Fibroblast of skin of right quadriceps (primary cell): ENCODE data around the gene RNU1-3.
"Not testable (repeated sequence)": the region's sequence is repeated elsewhere in the genome, so short reads cannot be mapped to it uniquely, and the experiment has no call there.

Experiments used
- DNase-seq: peaks from one replicate; pipeline ENCODE4 v3.0.0-alpha.2; 2013

The RNU1-3 gene

GRCh38 chr1:16666502-16667413 is at the start of gene RNU1-3:
TSS of gene RNU1-3 (minus strand) at chr1:16666948.
- not testable (repeated sequence) for DNase-seq

DNA sequence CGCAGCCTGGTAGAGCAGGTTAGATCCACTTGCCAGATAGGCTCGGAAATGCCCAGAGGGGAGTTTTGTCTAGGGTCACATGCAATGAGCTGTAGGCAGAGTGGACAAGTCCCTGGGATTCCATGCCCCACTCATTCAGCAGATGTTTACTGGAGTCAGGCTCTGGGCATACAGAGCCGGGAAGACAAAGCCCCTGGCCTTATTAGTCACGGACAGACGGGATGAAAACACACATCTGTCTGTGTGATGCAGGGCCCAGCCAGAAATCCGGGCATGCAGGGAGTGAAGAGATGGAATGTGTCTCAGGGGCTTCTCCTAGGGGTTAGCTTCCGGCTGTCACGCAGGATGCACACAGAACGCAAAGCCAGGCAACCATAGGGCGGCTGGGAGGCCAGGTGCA is 46.7 kb upstream of the RNU1-3 start:
- DNase-seq: not testable (repeated sequence)

DNA sequence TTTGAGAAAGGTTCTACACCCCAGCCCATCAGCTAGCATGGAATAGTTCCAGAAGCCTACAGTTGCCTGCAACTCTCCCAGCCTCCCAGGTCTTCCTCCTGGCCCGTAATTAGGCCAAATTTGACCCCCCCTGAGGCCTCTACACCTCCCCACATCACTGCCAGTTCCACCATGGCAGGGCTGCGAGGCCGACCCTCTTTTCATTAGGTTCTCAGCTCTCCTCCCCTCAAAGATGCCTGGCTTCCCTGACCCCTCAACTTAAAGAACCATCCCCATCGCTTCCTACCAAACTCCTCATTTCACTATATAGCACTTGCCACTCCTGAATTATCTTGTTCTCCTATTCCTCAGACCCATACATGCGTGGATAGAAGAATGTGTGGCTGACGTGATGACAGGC is 46.2 kb upstream of the RNU1-3 start:
- DNase-seq: not testable (repeated sequence)

DNA sequence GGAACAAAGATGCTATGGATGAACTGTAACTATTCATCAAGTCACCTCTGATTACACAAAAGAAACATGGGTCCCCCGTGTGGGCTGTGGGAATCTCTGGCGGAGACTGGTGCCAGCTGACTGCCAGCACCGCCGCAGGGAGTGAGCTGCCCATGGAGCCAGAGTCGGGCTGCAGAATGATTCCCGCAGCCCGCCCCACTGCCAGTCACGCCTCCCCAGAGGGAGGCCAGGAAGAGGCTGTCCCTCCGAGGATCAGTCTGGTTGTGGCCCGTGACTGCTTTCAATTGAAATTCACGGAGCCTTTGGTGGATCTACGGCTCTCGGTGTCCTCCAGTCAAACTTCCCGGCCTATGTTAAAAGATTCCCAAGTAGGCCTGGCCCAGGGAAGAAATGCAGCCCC is 45.8 kb upstream of the RNU1-3 start:
- DNase-seq: not testable (repeated sequence)

DNA sequence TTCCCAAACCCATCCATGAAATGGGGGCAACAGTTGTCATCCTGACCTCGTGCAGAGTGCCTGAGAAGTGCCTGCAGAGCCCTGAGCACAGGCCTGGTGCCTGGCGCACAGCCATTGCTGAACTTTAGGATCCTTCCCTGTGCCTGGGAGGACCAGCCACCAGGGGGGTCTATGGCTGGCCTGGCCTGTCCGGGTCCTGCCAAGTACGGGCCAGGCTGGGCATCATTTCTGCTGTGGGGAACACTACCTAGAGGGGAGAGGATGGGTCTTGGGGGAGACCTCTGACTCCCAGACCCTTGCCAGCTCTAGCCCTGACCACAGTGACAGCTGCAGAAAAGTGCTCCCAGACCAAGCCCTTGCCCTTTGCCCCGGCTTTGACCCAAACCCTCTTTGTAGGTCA is 45.4 kb upstream of the RNU1-3 start:
- not testable (repeated sequence) for DNase-seq

- not testable (repeated sequence) for DNase-seq
Observed at GRCh38 chr1:16710618-16711017, 43.9 kb upstream of the RNU1-3 start.

- not testable (repeated sequence) for DNase-seq
Observed at GRCh38 chr1:16709659-16710087, 42.9 kb upstream of the RNU1-3 start.

GRCh38 chr1:16708704-16709103 is 42.0 kb upstream of the RNU1-3 start:
- not testable (repeated sequence) for DNase-seq

DNA sequence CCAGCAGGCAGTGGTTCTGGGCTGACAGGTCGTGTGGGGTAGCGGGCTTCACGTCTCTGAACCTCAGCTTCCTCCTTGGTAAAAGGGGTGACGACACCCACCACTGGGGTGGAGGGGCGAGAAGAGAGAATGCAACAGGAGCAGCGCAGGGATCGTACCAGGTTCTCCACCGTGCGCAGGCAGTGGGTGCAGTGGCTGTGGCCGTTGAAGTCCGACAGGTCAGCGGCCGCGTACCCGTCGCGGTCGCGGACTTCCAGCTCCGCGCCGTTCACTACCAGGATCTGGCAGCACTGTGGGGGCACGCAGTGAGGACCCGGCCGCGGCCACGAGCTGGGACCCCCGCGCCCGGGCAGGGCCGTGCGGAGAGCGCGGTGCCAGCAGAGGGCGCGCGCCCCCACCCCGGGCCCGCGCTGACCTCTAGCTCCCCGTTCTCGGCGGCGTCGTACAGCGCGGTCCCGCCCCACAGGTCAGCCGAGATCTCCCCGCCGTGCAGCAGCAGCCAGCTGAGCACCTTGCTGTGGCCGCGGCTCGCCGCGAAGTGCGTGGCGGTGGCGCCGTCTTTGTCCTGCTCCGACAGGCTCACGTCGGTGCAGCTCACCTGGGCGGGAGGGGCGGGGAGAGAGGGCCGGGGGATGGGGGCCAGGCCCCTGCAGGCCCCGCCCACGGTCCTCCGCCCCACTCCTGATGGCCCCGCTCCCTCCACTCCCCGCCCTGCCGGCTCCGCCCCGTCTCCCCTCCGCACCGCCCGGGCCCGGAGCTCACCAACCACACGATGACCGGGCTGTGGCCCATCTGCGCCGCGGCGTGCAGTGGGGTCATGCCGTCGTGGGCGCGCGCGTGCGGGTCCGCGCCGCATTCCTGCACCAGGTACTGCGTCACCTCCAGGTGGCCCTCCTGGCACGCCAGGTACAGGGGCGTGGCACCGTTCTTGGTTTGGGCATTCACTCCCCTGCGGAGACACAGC is 40.7 kb upstream of the RNU1-3 start:
- not testable (repeated sequence) for DNase-seq

- DNase-seq: not testable (repeated sequence)
Observed at GRCh38 chr1:16706302-16706701, 39.6 kb upstream of the RNU1-3 start.

- DNase-seq: not testable (repeated sequence)
Observed at GRCh38 chr1:16704502-16705100, 37.9 kb upstream of the RNU1-3 start.

- DNase-seq: not testable (repeated sequence)
Observed at GRCh38 chr1:16704076-16704475, 37.3 kb upstream of the RNU1-3 start.

GRCh38 chr1:16703602-16704001 is 36.9 kb upstream of the RNU1-3 start:
- not testable (repeated sequence) for DNase-seq

DNA sequence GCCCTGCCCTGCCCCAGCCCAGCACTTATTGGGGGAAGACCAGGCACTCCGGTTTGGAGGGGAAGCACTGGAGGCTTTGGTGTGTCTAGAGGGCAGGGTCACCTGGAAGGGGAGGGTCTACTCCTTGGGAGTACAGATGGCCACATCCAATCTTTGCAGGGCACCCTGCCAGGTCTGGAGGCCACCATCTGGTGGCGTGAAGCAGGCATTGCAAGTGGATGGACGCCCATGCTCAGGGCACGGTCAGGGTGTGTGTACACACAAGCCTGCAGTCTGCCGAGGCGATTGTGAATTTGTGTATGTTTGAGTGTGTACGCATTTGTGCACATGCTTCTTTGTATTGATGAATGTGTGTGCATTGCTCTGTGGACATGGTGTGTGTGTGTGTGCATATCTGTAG is 36.4 kb upstream of the RNU1-3 start:
- not testable (repeated sequence) for DNase-seq

DNA sequence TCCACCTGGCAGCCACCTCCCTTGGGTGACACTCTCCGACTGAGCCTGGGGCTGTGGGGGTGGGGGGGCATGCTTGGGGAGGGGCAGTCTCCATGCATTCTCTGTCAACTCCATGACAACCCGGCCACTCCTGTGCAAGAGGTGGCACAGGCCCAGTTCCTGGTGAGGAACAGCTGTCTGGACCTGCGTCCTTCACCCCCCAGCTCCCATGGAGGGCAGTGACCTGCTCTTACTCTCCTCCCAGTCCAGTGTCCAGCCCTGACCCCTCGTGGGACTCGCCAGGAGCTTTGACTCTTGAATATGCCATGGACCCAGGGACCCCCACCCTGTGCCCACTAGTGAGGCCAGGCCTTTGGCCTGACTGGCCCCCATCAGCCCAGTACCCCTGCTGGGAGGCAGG is 35.5 kb upstream of the RNU1-3 start:
- not testable (repeated sequence) for DNase-seq

DNA sequence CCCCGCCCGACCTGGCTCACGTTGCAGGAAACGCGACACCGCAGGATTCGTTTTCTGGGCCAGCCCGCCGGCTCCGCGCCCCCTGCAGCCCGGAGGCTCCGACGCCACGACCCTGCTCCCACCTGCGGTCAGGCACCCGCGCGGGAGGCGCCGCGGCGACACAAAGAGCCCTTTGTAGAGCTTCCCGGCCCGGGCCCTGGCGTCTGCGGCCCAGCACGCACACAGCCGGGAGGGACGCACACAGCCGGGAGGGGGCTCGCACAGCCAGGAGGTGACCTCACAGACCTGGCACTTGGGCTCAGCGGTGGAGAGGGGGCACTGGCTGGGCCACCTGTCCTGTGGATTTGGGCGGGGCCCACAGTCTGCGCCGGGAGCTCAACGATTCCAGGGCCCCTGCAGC is 34.4 kb upstream of the RNU1-3 start:
- not testable (repeated sequence) for DNase-seq

DNA sequence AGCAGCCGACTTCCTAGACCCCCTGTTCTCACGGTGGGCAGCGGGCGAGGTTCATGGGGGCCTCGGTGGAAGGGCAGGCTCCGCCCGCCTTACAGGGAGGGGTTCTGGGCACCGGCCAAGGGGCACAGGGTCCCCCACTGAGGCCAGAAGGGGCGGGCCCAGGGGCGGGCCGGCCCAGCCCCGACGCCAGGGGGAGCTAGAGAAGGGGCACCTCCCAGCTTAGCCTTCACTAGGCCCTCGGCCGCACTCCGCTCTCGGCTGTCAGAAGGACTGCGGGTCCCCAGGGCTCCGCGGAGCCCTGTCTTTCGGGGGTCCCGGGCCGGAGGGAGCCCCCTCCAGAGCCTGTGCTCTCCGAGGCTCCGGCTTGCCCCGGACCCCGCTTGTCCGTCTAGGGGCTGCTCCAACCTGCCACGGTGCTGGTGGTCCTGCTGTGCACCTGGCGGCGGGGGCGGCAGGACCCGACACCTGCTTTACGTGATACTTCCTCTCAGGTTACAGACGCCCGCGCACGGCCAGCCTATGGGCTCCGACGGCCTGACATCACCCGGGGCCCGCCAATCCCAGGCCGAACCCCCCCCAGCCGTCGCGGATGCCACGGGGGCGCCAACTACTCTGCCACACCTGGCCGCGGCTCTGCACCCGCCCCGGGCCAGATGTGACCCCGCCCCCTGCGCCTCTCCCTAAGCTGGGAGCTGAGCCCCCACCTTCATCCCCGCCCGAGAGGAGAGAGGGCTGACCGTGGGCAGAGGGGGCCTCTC is 33.6 kb upstream of the RNU1-3 start:
- not testable (repeated sequence) for DNase-seq

GRCh38 chr1:16699440-16699839 is 32.7 kb upstream of the RNU1-3 start:
- DNase-seq: not testable (repeated sequence)

DNA sequence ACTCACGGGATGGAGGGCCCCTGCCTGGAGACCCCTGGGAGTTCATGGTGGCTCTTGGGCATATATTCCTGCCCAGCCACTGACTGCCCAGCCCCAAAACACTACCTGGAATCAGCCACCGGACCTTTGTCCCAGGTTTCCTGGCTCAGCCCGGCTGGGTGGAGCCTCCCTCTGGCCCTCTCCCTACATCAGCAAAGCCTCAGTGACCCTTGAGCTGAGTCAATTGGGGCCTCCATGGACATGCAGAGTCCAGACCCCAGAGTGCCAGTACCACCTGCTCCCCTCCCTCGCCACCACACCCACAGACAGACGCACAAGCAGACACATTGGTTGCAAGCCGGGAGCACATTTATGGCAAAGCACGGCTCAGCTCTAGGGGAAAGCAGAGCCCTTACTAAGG is 30.4 kb upstream of the RNU1-3 start:
- DNase-seq: not testable (repeated sequence)

- DNase-seq: not testable (repeated sequence)
Observed at GRCh38 chr1:16696507-16697150, 29.9 kb upstream of the RNU1-3 start.

GRCh38 chr1:16694308-16694702 is 27.6 kb upstream of the RNU1-3 start:
- not testable (repeated sequence) for DNase-seq
